Adrenal gland (tissue), 12 donors: ENCODE results near the gene CTBP2. TPM values are rescaled to one million over a fixed set of nuclear protein-coding genes. Genes with fewer than 3 reads are reported as not detected.

Experiments used
- DNase-seq, 7 donors: peaks; one replicate each; pipeline ENCODE4 v3.0.0-alpha.2; 2019 to 2020
- H3K27ac ChIP-seq, 5 donors: fragments of 200-600 bp; sonication (generic) in 4 of 5; 1 replicate in 3 of 5; 2 replicates in 2 of 5; pipeline versions ENCODE4 v1.5.1 to v1.8.0; 2016 to 2020; ENCODE audit warnings: mild to moderate bottlenecking in 1 of 5
- H3K27me3 ChIP-seq: fragments of 200-600 bp; 2 replicates; pipeline ENCODE4 v1.8.0; 2021
- H3K36me3 ChIP-seq, 2 donors: fragments of 200-600 bp; replicated peaks in 1 of 2; 1 replicate in 1 of 2; 2 replicates in 1 of 2; pipeline versions ENCODE4 v1.5.1 to v1.8.0; 2018 to 2022
- H3K4me1 ChIP-seq, 2 donors: fragments of 200-600 bp; replicated peaks in 1 of 2; 1 replicate in 1 of 2; 2 replicates in 1 of 2; pipeline versions ENCODE4 v1.5.1 to v1.8.0; 2018 to 2021
- H3K4me3 ChIP-seq, 4 donors: fragments of 200-600 bp; sonication (generic) in 3 of 4; one replicate each; pipeline ENCODE4 v1.5.1; 2016 to 2018
- H3K9me3 ChIP-seq, 3 donors: fragments of 200-600 bp; sonication (generic) in 1 of 3; replicated peaks in 1 of 3; 1 replicate in 2 of 3; 2 replicates in 1 of 3; pipeline versions ENCODE4 v1.5.1 to v1.8.0; 2016 to 2021
- CTCF ChIP-seq, 6 experiments: fragments of 450-650 bp in 4 of 6; fragments of 200-600 bp in 2 of 6; sonication (generic) in 1 of 6; IDR thresholded peaks; 1 replicate in 5 of 6; 2 replicates in 1 of 6; pipeline versions ENCODE4 v1.5.1 to v1.8.0; 2016 to 2021; ENCODE audit warnings: antibody characterized with exemption in 6 of 6, mild to moderate bottlenecking in 2 of 6, moderate library complexity in 1 of 6
- POLR2A ChIP-seq, 2 donors: fragments of 450-650 bp; IDR thresholded peaks; one replicate each; pipeline ENCODE4 v1.6.1; 2017; ENCODE audit warnings: antibody characterized with exemption in 2 of 2, mild to moderate bottlenecking in 2 of 2, moderate library complexity in 1 of 2
- WGBS, 4 donors: extraction: QIAGEN DNeasy Blood & Tissue Kit in 2 of 4; methylation state at CpG; one replicate each; pipeline versions ENCODE4 v1.1.5 to v1.1.7; 2013 to 2017; 5-methylcytosine and 5-hydroxymethylcytosine counted together
- intact Hi-C, 2 donors: fragments of 100-400 bp; cut with DNase I; formaldehyde crosslinking; loops; one replicate each; pipeline versions ENCODE4 v1.14.1 to v1.15.0; 2022 to 2023
- polyA plus RNA-seq, 3 donors: library from polyadenylated mRNA; stranded (reverse); fragments of 200-250 nt in 2 of 3; fragments of 350-450 nt in 1 of 3; fragmentation: Illumina TruSeq in 1 of 3; extraction: RNeasy Lipid Tissue Mini Kit (QIAGEN cat#74804) in 1 of 3; gene quantifications; one replicate each; pipeline ENCODE4 v1.2.3, GENCODE V29; 2013 to 2014
- total RNA-seq, 9 donors: library from RNA; depleted of rRNA in 4 of 9; stranded (reverse); fragments of >200 nt in 4 of 9; fragments of 120-200 nt in 1 of 9; fragmentation: NEBNext Ultra II Directional in 1 of 9; extraction: Animal tissue kit (Norgen Biotek cat#: 25700) in 1 of 9; gene quantifications; one replicate each; pipeline versions ENCODE4 v1.1.0 to v1.2.4, GENCODE V29; 2013 to 2023
- donor health status: healthy with polysubstance abuse.
- donor health status: Bipolar disorder and iron deficiency.
- donor health status: DM: yes; HTN: yes; CAD: no.
- donor health status: DM: no; HTN: no; CAD: no.
- donor health status: DM: no; HTN: no; CAD: no.
- donor health status: DM: yes; HTN: yes; CAD: no.

The CTBP2 gene
- total and polyA plus RNA-seq, 12 donors = 25.3 to 66.5 (median 45.7) TPM

- Histone ChIP-seq H3K27me3 (no peaks in the 10 kb centered on the region), H3K36me3 (no peaks in the 10 kb centered on the region), H3K4me3 (no peak overlapping the region), H3K27ac (peak overlapping the region in 3 of 5 donors; percentile 40 to 71 (median 66)), H3K9me3 (no peaks in the 10 kb centered on the region), H3K4me1 (peaks cover 50 to 75% of the 10 kb centered on the region in 2 donors)
- no peak for TF ChIP-seq CTCF (IDR thresholded peaks at IDR 0.05)
- no peak for TF ChIP-seq POLR2A (IDR thresholded peaks at IDR 0.05)
- intact Hi-C loops = no loop called here
- DNase-seq = peak in 4 of 7 donors; percentile 45 to 73 (median 60)
- 56 to 64% (median 62%) methylated on average over 11 of the region's 11 CpGs for WGBS, 4 donors
Measured at GRCh38 chr10:125120053-125120710, 40.2 kb downstream of the CTBP2 start.

GRCh38 chr10:125118701-125119100, 41.7 kb downstream of the CTBP2 start:
- Histone ChIP-seq H3K4me1 (peaks cover 44 to 69% of the 10 kb centered on the region in 2 donors), H3K4me3 (no peak overlapping the region), H3K27ac (peak overlapping the region in 2 of 5 donors; percentile 71 to 80), H3K36me3 (no peaks in the 10 kb centered on the region), H3K27me3 (no peaks in the 10 kb centered on the region), H3K9me3 (no peaks in the 10 kb centered on the region)
- 90 to 95% (median 94%) methylated on average over 9 to 10 of the region's 10 CpGs for WGBS, 4 donors
- TF ChIP-seq CTCF (IDR thresholded peaks at IDR 0.05) (no peak), POLR2A (IDR thresholded peaks at IDR 0.05) (no peak)
- intact Hi-C loops = no loop called here
- DNase-seq = no peak

- DNase-seq = peak in 4 of 7 donors; percentile 45 to 77 (median 50)
- peak overlapping the region in 4 of 5 donors; percentile 44 to 80 (median 58) for H3K27ac ChIP-seq
Measured at GRCh38 chr10:125118011-125118611, 42.3 kb downstream of the CTBP2 start.

More at GRCh38 chr10:125118011-125118611, 42.3 kb downstream of the CTBP2 start:
- no peaks in the 10 kb centered on the region for H3K27me3 ChIP-seq
- 39 to 66% (median 47%) methylated on average over 13 to 14 of the region's 14 CpGs for WGBS, 4 donors
- H3K9me3 ChIP-seq = no peaks in the 10 kb centered on the region
- H3K36me3 ChIP-seq = no peaks in the 10 kb centered on the region
- H3K4me3 ChIP-seq = no peak overlapping the region
- no peak for TF ChIP-seq CTCF (IDR thresholded peaks at IDR 0.05)
- no peak for TF ChIP-seq POLR2A (IDR thresholded peaks at IDR 0.05)
- H3K4me1 ChIP-seq = peaks cover 41 to 69% of the 10 kb centered on the region in 2 donors
- intact Hi-C loops = no loop called here
